GM21723 (cell line): ENCODE measurements around the gene PNPLA4.

Experiments
- ATAC-seq: cut with Tn5 transposase; IDR thresholded peaks from one replicate; pipeline ENCODE4 v1.9.1; 2021; ENCODE audit warnings: mild to moderate bottlenecking, moderate library complexity; ENCODE audit not compliant: unreplicated experiment

PNPLA4 gene

GRCh38 chrX:7876957-7877356 is 50.3 kb downstream of the PNPLA4 start:
- no peak for ATAC-seq

GRCh38 chrX:7872042-7872441 is 55.2 kb downstream of the PNPLA4 start:
- ATAC-seq: no peak

- ATAC-seq: no peak
Observed at GRCh38 chrX:7852166-7852565, 75.0 kb downstream of the PNPLA4 start.
